Neural crest cell (in vitro differentiated cells): ENCODE measurements around the gene POU4F3. TPM values are rescaled to one million over a fixed set of nuclear protein-coding genes. Genes with fewer than 3 reads are reported as not detected.
A peak's percentile ranks its signal among the peaks of the same experiment; 100 is the strongest.

Source experiments
- DNase-seq: peaks from one replicate; pipeline ENCODE4 v3.0.0; 2021; ENCODE audit warnings: low read depth, mixed read lengths, low spot score
- H3K27ac Mint-ChIP-seq: one replicate; pipeline ENCODE4 v1.8.0; 2021; ENCODE audit warnings: mild to moderate bottlenecking, mixed read lengths; ENCODE audit not compliant: unreplicated experiment
- H3K27me3 Mint-ChIP-seq: 2 replicates; pipeline ENCODE4 v1.8.0; 2021; ENCODE audit warnings: low read depth, mild to moderate bottlenecking, mixed read lengths
- H3K36me3 Mint-ChIP-seq: 2 replicates; pipeline ENCODE4 v1.8.0; 2021; ENCODE audit warnings: low read depth, mild to moderate bottlenecking, mixed read lengths
- H3K4me1 Mint-ChIP-seq: 2 replicates; pipeline ENCODE4 v1.8.0; 2021; ENCODE audit warnings: mixed read lengths
- H3K4me3 Mint-ChIP-seq: one replicate; pipeline ENCODE4 v1.8.0; 2021; ENCODE audit warnings: mild to moderate bottlenecking, mixed read lengths
- H3K9me3 Mint-ChIP-seq: 2 replicates; pipeline ENCODE4 v1.8.0; 2021; ENCODE audit warnings: mixed read lengths
- total RNA-seq: library from RNA; stranded (reverse); gene quantifications from 2 replicates; pipeline ENCODE4 v1.2.1, GENCODE V29; 2021
- TF ChIP-seq, protein P1 (sequence below): fragments of 200-600 bp; sonication (generic); conservative IDR thresholded peaks from 2 replicates; pipeline ENCODE4 v1.5.0; 2021; ENCODE audit warnings: antibody characterized with exemption, mild to moderate bottlenecking

Gene POU4F3
- total RNA-seq, 1 donor from 2014 or later = 0.09 TPM

DNA sequence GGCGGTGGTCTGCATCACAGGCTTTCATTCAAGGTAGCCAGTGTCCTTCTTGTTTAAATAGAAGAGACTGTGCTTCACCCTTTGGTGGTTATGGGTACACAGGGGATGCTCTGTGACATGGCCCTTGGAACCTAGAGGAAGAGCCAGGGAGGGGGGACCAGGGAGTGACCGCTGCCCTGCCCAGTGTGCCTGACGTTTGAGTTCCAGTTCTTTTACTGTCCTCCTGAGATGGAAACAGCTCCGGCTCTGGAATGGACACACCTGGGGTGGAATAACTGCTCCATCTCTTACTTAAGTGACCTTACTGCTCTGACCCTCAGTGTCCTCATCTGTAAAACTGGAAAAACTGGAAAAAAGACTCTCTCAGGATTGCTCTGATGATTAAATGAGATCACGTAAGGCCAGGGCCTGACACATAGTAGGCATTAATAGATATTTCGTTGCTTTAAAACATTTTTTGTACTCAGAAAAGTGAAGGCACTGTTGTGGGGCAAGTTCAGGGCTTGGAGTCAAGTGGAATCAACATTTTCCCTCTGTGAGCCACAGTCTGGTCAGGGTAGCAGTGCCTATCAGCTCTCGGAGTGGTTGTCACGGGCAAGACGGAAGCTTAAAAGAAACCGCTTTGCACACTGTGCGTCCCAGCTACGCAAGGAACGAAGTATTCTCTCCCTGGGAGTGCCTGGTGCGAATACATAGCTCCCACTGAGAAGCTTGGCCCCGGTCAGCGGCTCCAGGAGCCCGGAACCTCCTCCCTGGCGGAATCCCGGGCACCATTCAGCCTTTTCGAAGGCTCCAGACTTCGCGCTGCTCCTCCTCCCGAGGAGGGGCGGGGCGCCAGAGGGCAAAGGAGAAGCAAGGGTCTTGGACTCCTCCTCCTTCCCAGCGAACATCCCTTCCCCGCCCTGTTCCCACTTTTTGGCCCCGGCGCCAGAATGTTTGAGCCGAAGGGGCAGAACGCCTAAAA, 5.8 kb downstream of the POU4F3 start:
- Mint-ChIP-seq H3K27ac (no peak overlapping the region), H3K9me3 (no peaks in the 10 kb centered on the region), H3K27me3 (peaks cover 100% of the 10 kb centered on the region), H3K4me3 (peak overlapping the region; percentile 57), H3K36me3 (no peaks in the 10 kb centered on the region), H3K4me1 (peaks cover 30% of the 10 kb centered on the region)
- TF ChIP-seq, protein P1, sequence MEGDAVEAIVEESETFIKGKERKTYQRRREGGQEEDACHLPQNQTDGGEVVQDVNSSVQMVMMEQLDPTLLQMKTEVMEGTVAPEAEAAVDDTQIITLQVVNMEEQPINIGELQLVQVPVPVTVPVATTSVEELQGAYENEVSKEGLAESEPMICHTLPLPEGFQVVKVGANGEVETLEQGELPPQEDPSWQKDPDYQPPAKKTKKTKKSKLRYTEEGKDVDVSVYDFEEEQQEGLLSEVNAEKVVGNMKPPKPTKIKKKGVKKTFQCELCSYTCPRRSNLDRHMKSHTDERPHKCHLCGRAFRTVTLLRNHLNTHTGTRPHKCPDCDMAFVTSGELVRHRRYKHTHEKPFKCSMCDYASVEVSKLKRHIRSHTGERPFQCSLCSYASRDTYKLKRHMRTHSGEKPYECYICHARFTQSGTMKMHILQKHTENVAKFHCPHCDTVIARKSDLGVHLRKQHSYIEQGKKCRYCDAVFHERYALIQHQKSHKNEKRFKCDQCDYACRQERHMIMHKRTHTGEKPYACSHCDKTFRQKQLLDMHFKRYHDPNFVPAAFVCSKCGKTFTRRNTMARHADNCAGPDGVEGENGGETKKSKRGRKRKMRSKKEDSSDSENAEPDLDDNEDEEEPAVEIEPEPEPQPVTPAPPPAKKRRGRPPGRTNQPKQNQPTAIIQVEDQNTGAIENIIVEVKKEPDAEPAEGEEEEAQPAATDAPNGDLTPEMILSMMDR = no peak
- peak; percentile 52 for DNase-seq

DNA sequence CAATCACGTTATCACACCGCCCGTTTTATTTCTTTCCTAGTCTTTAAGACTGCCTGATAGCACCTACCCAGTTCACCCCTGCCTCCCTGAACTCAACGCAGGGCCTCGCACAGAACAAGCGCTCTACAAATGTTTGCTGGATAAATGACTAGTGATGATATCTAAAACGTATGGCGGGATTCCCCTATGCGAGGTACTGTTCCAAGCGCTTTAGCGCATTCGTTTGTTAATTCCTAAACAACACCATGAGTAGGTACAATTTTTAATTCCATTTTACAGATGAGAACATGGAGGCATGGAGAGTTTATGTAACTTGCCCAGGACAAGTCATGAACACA, 6.6 kb downstream of the POU4F3 start:
- peaks cover 25% of the 10 kb centered on the region for H3K4me1 Mint-ChIP-seq
- no peak overlapping the region for H3K27ac Mint-ChIP-seq
- H3K9me3 Mint-ChIP-seq = no peaks in the 10 kb centered on the region
- DNase-seq = no peak
- H3K4me3 Mint-ChIP-seq = peak overlapping the region; percentile 36
- TF ChIP-seq, protein P1 = no peak
- peaks cover 100% of the 10 kb centered on the region for H3K27me3 Mint-ChIP-seq
- no peaks in the 10 kb centered on the region for H3K36me3 Mint-ChIP-seq

DNA sequence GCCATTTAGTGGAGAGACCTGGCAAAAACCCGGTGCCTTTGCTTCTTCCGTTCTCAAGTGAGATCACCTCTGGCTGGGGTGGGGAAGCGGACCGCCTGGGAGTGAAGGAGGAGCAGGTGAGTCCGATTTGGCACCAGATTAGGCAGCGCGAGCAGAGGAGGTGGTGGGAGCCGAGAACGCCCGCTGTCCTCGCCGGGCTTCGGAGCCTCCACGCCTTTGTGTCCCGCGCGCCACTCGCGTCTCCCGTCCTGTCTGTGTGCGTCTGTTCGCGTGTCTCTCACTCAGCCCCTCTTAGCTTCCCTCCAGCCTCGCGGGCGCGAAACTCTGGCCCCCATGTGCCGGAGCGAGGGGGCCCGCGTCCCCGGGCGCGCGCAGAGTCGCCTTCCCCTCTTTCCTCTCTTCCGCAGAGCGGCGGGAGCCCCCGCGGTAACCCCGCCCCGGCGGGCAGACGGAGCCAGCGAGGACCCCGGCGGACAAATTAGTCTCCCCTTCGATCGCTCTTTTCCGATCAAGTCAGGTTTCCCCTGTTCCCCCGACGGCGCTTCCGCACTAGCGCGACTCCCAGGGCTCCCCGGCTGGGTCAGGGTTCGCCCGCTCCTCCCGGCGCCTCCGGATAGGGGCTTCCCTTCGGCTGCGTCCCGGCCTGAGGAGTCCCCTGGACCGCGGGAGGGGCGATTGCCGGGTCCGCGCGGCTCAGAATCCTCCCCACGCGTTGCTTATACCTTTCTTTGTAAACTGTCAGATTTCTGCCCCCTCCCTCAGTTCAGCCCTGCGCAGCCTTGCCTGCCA, 7.1 kb downstream of the POU4F3 start:
- peaks cover 21% of the 10 kb centered on the region for H3K4me1 Mint-ChIP-seq
- no peaks in the 10 kb centered on the region for H3K9me3 Mint-ChIP-seq
- DNase-seq = no peak
- TF ChIP-seq, protein P1 = no peak
- H3K4me3 Mint-ChIP-seq = peak overlapping the region; percentile 36
- H3K36me3 Mint-ChIP-seq = no peaks in the 10 kb centered on the region
- no peak overlapping the region for H3K27ac Mint-ChIP-seq
- H3K27me3 Mint-ChIP-seq = peaks cover 99% of the 10 kb centered on the region

DNA sequence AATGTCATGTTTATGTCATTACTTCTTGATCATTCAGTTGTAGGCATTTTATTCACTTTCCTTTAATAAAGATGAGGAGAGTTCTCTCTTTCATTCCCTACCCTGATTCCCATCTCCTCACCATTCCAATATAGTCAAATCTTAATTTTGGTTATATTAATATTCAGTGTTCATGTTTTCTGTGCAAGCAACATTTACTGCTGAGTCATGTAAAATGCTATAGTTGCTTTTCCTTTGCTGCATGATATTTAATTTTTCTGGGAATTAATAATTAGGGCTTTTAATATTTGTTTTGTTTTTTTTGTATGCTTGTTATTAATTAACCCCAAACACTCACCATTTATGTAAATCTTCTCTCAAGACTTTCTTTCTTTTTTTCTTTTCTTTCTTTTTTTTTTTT, 18.5 kb downstream of the POU4F3 start:
- no peaks in the 10 kb centered on the region for H3K4me1 Mint-ChIP-seq
- peaks cover 44% of the 10 kb centered on the region for H3K27me3 Mint-ChIP-seq
- no peaks in the 10 kb centered on the region for H3K9me3 Mint-ChIP-seq
- TF ChIP-seq, protein P1 = no peak
- no peak for DNase-seq
- H3K27ac Mint-ChIP-seq = no peak overlapping the region
- H3K36me3 Mint-ChIP-seq = no peaks in the 10 kb centered on the region
- H3K4me3 Mint-ChIP-seq = no peak overlapping the region

DNA sequence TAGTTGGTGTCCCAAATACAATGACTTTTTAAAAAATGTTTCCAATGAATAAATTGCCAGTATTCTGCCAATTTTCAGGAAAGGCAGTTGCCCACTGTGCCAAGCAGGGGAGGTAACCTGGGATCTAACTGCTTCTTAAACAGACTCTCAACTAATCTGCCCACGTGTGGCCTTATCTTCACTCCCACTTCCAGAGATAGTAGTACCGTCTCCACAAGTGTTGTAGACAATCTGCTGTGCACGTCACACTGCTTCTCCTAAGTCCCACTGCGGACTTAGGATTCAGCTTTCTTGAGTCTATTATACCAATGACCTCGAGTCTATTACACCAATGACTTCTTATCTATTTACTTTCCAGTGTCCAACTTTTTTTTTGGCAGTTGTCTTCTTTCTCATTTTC, 21.2 kb downstream of the POU4F3 start:
- Mint-ChIP-seq H3K27ac (no peak overlapping the region), H3K9me3 (no peaks in the 10 kb centered on the region), H3K27me3 (peaks cover 50% of the 10 kb centered on the region), H3K36me3 (no peaks in the 10 kb centered on the region), H3K4me1 (no peaks in the 10 kb centered on the region), H3K4me3 (no peak overlapping the region)
- TF ChIP-seq, protein P1 = no peak
- DNase-seq = no peak
